C4-2B (cell line): ENCODE measurements around the gene ELL2.

ENCODE experiments used
- ZFX ChIP-seq: fragments of 450-650 bp; IDR thresholded peaks from 2 replicates; pipeline ENCODE4 v1.6.1; 2017
- TF ChIP-seq, protein P1 (sequence below): fragments of 450-650 bp; conservative IDR thresholded peaks from 2 replicates; pipeline ENCODE4 v1.5.1; 2017; ENCODE audit warnings: mild to moderate bottlenecking

DNA sequence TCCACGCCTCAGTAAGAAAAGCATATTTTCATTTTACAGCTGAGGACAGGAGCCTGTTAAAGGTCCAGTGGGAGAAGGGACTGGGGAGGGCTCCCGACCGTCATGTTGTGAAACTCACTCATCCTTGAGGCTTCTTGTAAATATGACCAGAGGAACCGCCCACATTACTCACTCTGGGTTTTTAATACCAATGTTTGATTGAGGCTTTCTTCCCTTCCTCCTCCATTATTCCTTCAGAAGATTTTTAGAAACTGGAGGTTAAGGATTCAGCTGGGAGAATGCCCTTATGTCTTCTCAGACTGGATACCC lies 77.7 kb downstream of the ELL2 start:
- TF ChIP-seq, protein P1, sequence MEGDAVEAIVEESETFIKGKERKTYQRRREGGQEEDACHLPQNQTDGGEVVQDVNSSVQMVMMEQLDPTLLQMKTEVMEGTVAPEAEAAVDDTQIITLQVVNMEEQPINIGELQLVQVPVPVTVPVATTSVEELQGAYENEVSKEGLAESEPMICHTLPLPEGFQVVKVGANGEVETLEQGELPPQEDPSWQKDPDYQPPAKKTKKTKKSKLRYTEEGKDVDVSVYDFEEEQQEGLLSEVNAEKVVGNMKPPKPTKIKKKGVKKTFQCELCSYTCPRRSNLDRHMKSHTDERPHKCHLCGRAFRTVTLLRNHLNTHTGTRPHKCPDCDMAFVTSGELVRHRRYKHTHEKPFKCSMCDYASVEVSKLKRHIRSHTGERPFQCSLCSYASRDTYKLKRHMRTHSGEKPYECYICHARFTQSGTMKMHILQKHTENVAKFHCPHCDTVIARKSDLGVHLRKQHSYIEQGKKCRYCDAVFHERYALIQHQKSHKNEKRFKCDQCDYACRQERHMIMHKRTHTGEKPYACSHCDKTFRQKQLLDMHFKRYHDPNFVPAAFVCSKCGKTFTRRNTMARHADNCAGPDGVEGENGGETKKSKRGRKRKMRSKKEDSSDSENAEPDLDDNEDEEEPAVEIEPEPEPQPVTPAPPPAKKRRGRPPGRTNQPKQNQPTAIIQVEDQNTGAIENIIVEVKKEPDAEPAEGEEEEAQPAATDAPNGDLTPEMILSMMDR: no peak
- TF ChIP-seq ZFX: no peak
